ENCODE measurements around the gene KIF13A.
A peak's percentile ranks its signal among the peaks of the same experiment; 100 is the strongest.
"Not testable (repeated sequence)": the region's sequence is repeated elsewhere in the genome, so short reads cannot be mapped to it uniquely, and the experiment has no call there.

KIF13A gene

DNA sequence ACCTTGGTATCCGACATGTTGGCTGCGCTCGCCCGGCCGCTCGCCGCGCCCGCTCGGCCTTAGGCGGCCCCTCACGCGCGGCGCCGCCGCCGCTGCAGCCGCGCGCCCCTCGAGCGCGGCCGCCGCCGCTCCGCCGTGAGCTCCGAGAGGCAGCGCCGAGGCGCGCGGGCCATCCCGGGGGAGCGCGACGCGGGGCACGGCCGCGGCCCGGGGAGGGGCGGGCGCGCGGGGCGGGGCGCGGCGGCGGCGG is at the start of gene KIF13A:
Gene KIF13A, minus strand, starts transcription at position 189 of the 250 bp plus-strand sequence. Its CDS starts 172 bp downstream, at position 17.
- DNase-seq: no peak

DNA sequence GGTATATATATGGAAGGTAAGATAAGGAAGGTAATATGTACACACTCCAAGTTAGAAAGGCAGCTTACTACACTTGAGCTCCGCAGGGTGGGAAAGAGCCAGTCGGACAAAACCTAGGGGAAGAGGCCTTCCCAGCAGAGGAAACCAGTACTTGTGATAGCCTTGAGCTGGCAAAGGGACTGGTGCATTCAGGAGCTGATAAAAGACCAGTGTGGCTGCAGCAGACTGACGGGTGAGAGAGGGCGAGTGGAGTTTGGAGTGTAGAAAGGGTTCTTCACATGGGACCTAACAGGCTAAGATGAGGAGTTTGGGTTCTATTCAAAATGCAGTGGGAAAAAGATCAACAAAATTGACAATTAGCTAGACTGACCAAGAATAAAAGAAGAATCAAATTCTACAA is 49.3 kb upstream of the KIF13A start:
- DNase-seq: no peak

DNA sequence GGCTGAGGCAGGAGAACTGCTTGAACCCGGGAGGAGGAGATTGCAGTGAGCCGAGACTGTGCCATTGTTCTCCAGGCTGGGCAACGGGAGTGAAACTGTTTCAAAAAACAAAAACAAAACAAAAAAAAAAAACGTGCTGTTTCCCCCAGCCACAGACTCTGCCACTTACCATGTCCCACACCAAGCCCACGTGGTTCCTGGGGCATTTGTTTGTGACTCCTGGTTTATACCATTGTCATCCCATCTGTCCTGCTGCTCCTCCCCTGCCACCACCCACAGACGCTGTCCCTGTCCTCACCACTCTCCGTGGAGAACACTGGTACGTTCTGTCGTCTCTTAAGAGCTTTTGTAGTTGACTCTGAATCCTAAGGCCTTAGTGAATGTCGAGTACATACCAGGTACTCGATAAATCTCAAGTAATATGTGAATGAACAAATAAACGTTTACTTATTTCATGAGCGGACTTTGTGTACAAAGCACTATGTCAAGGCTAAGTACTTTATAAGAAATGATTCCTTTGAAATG is 48.0 kb upstream of the KIF13A start:
- no peak for DNase-seq

DNA sequence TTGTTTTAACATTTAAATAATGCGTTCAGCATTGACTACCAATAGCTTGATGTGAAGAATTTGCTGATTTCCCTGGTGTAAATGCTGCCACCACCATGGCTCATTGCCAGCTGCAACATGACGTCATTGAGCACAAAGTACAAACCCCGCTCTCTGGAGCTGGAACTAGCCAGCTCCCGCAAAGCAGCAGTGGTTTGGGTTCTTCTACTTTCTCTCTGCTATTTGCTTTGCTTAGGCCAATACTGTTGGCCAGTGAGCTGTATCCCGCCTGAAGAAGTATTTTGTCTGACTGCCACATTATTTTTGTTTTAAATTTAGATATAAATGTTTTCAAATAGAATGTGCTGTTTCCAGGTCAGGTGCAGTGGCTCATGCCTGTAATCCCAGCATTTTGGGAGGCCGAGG is 47.4 kb upstream of the KIF13A start:
- peak; percentile 33 for DNase-seq

DNA sequence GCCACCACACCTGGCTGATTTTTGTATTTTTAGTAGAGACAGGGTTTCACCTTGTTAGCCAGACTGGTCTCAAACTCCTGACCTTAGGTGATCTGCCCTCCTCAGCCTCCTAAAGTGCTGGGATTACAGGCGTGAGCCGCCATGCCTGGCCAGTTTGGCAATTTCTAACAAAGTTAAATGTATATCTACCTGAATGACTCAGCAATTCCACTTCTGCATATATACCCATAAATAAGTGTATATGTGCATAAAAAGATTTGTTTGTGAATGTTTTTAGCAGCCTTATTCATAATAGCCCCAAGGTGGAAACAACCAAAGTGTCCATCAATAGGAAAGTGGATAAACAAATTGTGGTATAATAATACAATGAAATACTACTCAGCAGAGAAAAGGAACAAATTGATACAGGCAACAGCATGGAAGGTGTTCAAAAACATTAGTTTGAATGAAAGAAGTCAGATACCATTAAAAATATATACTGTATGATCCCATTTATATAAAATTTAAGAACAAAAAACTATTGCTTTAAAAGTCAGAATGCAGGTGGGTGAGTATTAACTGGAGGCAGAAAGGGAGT is 44.3 kb upstream of the KIF13A start:
- DNase-seq: no peak

DNA sequence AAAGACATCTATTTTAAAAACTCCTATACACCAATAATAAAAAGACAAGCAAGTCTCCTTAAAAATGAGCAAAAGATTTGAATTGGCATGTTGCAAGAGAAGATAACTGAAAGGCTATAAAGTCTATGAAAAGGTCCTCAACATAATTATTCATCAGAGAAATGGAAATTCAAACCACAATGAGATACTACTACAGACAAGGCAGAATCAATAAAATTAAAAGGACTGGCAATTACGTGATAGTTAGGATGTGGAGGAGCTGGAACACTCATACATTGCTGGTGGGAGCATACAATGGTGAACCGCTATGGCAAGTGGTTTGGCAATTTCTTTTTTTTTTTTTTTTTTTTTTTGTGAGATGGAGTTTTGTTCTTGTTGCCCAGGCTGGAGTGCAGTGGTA is 43.8 kb upstream of the KIF13A start:
- no peak for DNase-seq

DNA sequence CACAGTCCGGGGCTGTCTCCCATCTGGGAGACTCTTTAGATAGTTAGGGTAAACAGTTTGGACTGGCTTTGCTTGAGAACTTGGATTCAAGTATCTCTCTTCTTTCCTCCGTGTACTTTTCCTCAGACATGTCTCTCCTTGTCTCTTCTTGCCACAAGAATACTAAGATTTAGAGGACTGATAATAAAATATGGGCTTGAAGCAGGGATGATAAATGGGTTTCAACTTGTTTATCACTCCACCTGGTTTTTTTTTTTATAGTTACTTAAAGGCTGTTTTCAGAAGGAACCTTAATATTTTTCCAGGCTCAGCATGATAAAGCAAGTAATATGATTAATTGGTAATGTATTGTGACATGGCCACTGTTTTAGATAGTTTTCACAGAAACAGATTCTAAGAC is 40.9 kb upstream of the KIF13A start:
- no peak for DNase-seq

DNA sequence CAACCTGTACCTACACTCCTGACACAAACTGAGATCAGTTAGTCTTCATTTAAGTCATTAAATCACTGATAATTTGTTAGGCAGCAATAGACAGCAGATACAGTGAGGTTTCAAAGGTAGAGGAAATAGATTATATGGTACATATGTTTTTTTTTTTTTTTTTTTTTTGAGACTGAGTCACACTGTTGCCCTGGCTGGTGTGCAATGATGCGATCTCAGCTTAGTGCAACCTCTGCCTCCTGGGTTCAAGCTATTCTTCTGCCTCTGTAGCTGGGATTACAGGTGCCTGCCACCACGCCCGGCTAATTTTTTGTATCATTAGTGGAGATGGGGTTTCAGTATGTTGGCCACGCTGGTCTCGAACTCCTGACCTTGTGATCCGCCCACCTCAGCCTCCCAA is 38.2 kb upstream of the KIF13A start:
- no peak for DNase-seq

DNA sequence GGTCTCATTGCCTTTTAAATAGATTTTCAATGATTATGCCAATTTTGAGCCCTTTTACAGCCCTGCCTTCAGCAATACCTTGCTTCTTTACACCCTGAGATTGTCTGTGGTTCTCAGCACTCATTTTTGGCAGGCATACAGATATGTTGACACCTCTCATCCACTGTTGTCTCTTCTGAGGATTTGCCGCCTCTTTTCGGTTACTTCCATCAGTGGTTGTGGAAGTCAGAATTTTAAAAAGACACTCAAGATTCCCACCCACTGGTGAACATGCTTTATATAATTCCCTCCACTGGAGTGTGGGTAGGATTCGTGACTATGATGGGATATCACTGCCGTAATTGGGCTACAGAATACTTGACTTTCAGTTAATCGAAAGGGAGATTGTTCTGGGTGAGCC is 37.4 kb upstream of the KIF13A start:
- no peak for DNase-seq

DNA sequence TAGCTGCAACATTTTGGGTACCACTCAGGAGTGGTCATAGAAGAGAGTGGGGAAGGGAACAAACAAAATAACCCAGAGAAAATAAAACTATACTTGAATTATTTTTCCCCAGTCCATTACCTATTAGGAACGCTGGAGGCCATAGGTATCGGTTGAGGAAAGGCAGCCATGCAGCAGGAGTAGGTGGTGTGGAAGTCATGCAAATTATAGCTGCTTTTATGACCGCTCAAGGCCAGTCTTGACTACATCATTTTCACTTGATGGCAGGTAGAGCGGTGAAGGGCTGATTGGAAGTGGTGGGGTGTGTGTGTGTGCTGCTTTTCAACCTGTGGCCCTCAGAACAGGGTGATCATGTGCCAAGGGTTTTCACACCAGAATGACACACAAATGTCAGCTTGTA is 36.5 kb upstream of the KIF13A start:
- no peak for DNase-seq

DNA sequence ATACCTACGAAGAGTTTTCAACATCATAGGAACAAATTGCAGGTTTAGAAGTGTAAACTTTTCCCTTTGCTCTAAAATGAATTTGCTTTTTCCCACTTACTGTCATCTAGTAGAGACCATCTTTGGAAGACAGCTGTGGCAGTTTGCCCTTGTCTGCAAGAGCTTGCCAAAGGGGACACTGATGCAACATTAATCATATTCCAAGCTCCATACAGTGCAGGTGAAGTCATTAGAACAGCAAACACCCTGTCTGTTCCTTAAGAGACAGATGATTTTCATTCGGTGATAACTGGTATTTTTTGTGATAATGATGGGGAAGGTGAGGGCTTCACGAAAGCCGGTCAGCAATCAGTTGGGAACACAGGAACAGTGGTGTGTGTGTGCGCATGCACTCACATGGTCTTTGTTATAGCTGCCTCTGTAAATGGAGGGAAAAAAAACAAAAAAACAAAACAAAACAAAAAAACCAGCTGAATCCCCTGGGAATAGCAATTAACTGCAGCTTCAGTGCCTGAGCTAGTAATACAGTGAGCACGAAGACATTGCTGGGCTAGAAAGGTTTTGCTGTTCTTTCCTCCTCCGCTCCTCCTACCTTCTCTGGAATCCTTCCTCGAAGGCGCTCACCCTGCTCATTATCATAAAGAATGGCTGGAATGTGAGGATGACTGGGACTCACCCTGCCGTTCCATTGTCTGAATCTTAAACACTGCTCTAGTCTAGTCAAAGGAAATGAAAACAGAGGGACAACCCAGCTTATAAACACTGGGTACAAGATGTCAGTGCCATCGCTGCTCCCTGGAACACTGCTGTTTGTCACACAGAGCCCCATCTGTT is 35.2 kb upstream of the KIF13A start:
- peak; percentile 88 for DNase-seq

DNA sequence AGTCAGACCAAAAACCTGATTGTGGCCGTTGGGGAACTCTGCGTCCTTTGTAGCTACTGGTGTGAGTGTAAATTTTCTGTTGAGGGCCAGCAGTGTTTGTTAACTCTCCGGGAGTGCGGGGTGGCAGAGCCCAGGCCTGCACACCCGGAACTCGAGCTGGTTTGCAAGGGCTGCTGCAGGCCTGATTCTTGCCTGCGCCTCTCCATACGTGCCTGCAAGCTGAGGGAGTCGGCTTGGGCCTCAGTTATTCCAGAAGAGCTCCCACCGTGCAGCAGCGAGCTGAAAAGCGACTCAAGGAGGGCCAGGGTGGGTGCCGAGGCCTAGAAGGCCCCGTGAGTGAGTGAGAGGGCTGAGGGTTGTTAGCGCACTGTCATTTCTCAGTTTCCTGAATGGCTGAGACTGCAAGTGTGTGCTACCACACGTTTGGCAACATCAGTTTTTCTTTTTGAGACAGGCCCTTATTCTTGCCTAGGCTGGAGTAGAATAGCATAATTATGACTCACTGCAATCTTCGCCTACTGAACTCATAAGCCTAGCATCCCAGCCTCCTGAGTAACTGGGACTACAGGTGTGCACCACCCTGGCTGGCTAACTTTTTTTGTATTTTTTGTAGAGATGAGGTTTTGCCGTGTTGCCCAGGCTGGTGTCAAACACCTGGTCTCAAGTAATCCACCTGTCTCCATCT is 33.9 kb upstream of the KIF13A start:
- peak; percentile 24 for DNase-seq

DNA sequence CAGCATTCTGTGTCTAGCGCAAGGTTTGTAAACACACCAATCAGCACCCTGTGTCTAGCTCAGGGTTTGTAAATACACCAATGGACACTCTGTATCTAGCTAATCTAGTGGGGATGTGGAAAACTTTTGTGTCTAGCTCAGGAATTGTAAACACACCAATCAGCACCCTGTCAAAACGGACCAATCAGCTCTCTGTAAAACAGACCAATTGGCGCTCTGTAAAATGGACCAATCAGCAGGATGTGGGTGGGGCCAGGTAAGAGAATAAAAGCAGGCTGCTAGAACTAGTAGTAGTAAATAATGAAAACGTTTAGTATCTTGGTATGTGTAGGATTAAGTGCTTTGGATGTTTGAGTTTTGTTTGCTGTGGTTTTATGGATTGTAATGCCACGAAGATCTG is 33.1 kb upstream of the KIF13A start:
- not testable (repeated sequence) for DNase-seq

DNA sequence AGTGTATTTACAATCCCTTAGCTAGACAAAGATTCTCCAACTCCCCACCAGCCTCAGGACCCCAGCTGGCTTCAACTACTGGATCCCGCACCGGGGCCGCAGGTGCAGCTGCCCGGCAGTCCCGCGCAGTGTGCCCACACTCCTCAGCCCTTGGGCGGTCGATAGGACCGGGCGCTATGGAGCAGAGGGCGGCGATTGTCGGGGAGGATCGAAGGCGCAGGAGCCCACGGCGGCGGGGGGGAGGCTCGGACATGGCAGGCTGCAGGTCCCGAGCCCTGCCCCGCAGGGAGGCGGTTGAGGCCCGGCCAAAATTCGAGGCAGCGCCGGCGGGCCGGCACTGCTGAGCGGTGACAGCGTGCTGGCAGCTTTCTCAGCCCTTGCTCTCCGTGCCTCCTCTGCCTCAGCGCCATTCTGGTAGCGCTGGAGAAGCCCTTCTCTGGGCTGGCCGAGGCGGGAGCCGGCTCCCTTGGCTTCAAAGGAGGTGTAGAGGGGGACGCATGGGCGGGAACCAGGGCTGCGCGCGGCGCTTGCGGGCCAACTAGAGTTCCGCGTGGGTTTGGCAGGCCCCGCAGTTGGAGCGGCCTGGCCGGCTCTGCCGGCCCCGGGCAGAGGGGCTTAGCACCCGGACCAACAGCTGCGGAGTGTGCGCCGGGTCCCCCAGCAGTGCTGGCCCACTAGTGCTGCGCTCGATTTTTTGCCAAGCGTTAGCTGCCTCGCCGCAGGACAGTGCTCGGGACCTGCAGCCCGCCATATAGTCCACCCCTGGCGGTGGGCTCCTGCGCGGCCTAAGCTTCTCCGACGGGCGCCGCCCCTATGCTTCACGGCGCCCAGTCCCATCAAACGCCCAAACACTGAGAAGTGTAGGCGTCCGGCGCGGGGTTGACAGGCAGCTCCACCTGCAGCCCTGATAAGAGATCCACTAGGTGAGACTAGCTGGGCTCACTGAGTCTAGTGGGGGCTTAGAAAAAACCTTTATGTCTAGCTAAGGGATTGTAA is 32.4 kb upstream of the KIF13A start:
- no peak for DNase-seq

DNA sequence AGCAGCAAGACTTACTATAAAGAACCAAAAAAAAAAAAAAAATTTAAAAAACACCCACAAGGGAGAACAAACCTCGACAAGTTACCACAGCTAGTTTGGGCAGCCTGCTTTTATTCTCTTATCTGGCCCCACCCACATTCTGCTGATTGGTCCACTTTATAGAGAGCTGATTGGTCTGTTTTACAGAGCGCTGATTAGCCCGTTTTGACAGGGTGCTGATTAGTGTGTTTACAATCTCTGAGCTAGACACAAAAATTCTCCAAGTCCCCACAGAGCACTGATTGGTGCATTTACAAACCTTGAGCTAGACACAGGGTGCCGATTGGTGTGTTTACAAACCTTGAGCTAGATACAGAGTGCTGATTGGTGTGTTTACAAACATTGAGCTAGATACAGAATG is 31.7 kb upstream of the KIF13A start:
- not testable (repeated sequence) for DNase-seq

DNA sequence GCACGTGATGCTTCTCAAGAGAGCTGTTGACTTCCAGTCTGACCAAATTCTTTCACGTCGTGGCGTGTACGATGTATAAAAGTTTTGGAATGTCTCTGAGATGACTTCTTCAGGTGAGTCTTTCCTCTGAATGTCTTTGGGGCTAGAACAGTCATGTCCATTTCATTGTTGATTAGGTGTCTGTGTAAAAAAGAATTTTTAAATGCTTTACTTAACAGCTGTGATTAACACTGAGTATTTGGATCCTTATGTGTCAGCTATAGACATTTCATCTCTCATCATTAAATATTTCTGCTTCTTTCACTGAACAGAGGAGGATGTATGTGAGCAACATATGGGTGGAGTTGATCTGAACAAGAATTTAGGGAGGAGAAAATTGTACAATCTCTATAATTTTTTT is 29.3 kb upstream of the KIF13A start:
- DNase-seq: no peak

DNA sequence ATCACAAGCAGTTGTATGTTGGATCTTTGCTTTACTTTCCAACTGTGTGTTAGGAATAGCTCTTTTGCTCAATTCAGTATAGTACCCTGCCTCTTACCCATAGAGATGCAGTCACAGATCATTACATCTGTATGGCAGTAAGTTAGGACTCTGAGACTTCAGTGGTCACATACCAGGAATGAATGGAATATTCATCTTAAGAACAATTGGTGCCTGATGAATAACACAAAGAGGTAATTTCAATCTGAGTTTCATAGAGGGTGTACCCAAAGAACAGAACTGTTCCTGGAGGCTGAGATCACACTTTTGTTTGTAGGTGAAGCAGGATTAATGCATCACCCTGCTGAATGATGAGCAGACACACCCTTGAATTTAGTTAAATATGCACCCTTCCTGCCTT is 28.7 kb upstream of the KIF13A start:
- no peak for DNase-seq

DNA sequence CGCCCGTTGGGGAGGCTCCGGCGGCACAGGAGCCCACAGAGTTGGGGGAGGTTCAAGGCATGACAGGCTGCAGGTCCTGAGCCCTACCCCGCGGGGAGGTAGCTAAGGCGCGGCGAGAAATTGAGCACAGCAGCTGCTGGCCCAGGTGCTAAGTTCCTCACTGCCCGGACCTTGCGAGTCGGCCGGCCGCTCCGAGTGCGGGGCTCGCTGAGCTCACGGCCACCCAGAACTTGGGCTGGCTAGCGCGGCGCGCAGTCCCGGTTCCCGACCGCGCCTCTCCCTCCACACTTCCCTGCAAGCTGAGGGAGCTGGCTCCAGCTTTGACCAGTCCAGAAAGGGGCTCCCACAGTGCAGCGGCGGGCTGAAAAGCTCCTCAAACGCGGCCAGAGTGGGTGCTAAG is 23.9 kb upstream of the KIF13A start:
- DNase-seq: no peak

DNA sequence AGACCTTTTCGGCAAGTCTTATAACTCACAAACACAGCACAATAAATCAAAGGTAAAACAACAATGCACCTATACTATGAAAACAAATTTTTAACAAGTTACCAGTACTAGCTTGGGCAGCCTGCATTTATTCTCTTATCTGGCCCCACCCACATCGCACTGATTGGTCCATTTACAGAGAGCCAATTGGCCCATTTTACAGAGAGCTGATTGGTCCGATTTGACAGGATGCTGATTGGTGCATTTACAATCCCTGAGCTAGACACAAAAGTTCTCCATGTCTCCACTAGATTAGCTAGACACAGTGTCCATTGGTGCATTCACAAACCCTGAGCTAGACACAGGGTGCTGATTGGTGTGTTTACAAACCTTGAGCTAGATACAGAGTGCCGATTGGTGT is 23.1 kb upstream of the KIF13A start:
- not testable (repeated sequence) for DNase-seq

DNA sequence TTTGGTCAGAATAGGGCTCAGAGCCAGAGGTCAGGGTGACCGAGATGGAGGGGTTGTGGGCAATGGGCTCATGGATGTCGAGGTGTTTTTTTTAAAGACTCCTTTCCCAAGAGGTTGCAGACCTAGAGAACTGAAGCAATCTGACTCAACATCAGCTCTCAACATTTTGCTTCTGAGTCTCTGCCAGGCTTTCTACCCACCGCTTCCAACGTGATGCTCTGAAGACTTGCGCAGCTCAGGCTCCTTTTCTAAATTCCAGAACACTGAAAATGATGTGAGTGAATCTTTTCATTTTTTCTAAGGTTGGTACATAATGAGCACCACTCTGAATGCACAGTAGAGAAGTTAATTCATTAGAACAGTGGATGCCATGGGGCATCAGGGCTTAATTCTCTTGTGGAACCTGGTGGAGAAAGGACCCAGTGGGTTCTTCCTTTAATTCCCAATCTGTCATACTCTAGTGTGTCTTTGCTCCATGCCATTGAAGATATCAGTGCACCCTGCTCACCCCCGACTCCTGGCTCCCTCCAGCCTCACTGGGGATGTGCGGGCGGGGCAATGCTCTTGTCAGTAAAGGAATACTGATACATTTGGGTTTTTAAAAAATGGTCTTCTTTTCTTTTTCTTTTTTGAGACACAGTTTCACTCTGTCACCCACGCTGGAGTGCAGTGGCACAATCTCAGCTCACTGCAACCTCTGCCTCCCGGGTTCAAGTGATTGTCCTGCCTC is 17.0 kb upstream of the KIF13A start:
- no peak for DNase-seq

DNA sequence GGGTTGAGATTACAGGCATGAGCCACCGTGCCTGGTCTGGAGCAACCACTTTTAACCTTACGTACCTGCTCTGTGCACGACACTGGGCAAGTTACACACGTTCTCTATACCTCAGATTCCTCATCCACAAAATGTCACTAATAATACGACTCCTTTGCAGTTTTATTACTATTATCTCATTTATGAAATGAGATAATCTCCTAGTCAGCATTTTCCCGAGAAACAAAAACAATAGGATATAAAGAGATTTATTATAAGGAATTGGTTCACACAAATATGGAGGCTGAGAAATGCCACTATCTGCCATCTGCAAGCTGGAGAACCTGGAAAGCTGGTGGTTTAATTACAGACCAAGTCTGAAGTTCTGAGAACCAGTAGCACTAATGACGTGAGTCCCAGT is 12.0 kb upstream of the KIF13A start:
- no peak for DNase-seq

DNA sequence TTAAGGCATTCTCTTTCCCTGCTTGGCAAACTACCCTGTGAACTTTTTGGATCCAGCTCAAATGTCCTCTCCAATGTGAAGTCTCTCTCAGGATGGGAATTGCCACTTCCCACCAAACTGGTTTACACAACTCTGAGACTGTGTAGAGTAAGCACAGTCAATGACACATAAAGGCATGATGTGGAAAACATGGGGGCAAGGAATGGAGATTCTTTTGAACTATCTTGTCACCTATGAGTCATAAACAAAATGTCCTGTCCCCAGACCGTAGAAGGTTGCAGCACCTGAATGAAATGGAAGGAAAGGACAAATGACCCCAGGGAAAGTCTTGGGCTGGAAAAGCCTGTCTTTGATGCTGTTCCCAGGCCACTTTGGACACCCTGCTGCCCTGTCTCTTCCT is 11.0 kb upstream of the KIF13A start:
- peak; percentile 30 for DNase-seq
